GM12878 (cell line): ENCODE results near the gene FRMD3. TPM values are rescaled to one million over a fixed set of nuclear protein-coding genes. Genes with fewer than 3 reads are reported as not detected.

Experiments
- ATAC-seq: fragments of 200-7000 bp; cut with Tn5 transposase; 3 replicates; pipeline ENCODE4 v1.9.1; 2020; ENCODE audit warnings: mild to moderate bottlenecking, moderate library complexity
- BruUV-seq: library from RNA; stranded (reverse); fragments of 400-500 nt; replicated peaks from 2 replicates; lab custom pipeline; 2021; lab: Mats Ljungman, UMichigan
- CTCF ChIA-PET: fragments of 300-600 bp; sonication (Branson Sonifier 250); formaldehyde crosslinking; extraction: SDS; loops from one replicate; lab custom pipeline; 2021; ENCODE audit warnings: inconsistent platforms; lab: Yijun Ruan, JAX
- POLR2A ChIA-PET: fragments of 350-600 bp; formaldehyde crosslinking; extraction: SDS; loops from one replicate; lab custom pipeline; 2021; ENCODE audit warnings: inconsistent platforms; lab: Charles Lee
- RAD21 ChIA-PET: fragments of 300-600 bp; sonication (Branson Sonifier 250); formaldehyde crosslinking; loops from one replicate; lab custom pipeline; 2023; ENCODE audit warnings: antibody characterized with exemption; ENCODE audit not compliant: unreplicated experiment; lab: Charles Lee
- SMC1A ChIA-PET: fragments of 300-600 bp; sonication (Branson Sonifier 250); formaldehyde crosslinking; loops from one replicate; lab custom pipeline; 2023; ENCODE audit not compliant: unreplicated experiment, uncharacterized antibody; lab: Charles Lee
- DNase-seq: peaks from one replicate; pipeline ENCODE4 v3.0.0-alpha.2; 2011; ENCODE audit warnings: low read depth, low spot score
- FAIRE-seq: peaks from 3 replicates; lab custom pipeline; 2011; peaks lifted over from hg19 to GRCh38; lab: Jason Lieb, UNC
- H2AFZ ChIP-seq: 2 replicates; pipeline ENCODE4 v1.6.0; 2011; ENCODE audit warnings: low read depth, low read length, control low read depth; ENCODE audit not compliant: control insufficient read depth
- H3K27ac ChIP-seq: 2 replicates; pipeline ENCODE4 v1.5.1; 2011; ENCODE audit warnings: control low read depth; ENCODE audit not compliant: control insufficient read depth, insufficient read depth
- H3K27me3 ChIP-seq, 2 experiments: replicated peaks in 1 of 2; 2 replicates each; pipeline versions ENCODE4 v1.6.0 to v1.6.1; 2011; ENCODE audit warnings: low read length in 1 of 2; ENCODE audit not compliant: control insufficient read depth in 2 of 2, insufficient read depth in 2 of 2
- H3K36me3 ChIP-seq, 2 experiments: 2 replicates each; pipeline ENCODE4 v1.5.1; 2011; ENCODE audit warnings: low read length in 1 of 2; ENCODE audit not compliant: control insufficient read depth in 2 of 2, insufficient read depth in 2 of 2
- H3K4me1 ChIP-seq: 2 replicates; pipeline ENCODE4 v1.6.1; 2011; ENCODE audit warnings: mild to moderate bottlenecking, low read length, moderate library complexity, mixed read lengths; ENCODE audit not compliant: control insufficient read depth, insufficient read depth
- H3K4me2 ChIP-seq: 2 replicates; pipeline ENCODE4 v1.6.0; 2011; ENCODE audit warnings: control low read depth; ENCODE audit not compliant: control insufficient read depth, insufficient read depth
- H3K4me3 ChIP-seq: fragments of 200-600 bp; sonication (generic); 2 replicates; pipeline ENCODE4 v1.5.1; 2016
- H3K79me2 ChIP-seq: 2 replicates; pipeline ENCODE4 v1.6.0; 2011; ENCODE audit warnings: low read length; ENCODE audit not compliant: control insufficient read depth, insufficient read depth
- H3K9ac ChIP-seq: 2 replicates; pipeline ENCODE4 v1.8.0; 2011; ENCODE audit warnings: low read length, control low read depth, mixed read lengths; ENCODE audit not compliant: control insufficient read depth, insufficient read depth
- H3K9me3 ChIP-seq: replicated peaks from 3 replicates; pipeline ENCODE4 v1.5.1; 2011; ENCODE audit warnings: mild to moderate bottlenecking, low read length; ENCODE audit not compliant: control insufficient read depth, insufficient read depth
- H4K20me1 ChIP-seq: 2 replicates; pipeline ENCODE4 v1.6.0; 2011; ENCODE audit not compliant: control insufficient read depth, insufficient read depth
- ATF3 ChIP-seq: IDR thresholded peaks from 2 replicates; pipeline ENCODE4 v1.6.1; 2011; ENCODE audit warnings: low read depth, mild to moderate bottlenecking, low read length, moderate library complexity, borderline replicate concordance; ENCODE audit errors: extremely low read depth
- BMI1 ChIP-seq: fragments of 450-650 bp; IDR thresholded peaks from 2 replicates; pipeline ENCODE4 v1.6.1; 2016; ENCODE audit warnings: mild to moderate bottlenecking, moderate library complexity, borderline replicate concordance
- CEBPB ChIP-seq, 2 experiments: fragments of 150-350 bp in 1 of 2; IDR thresholded peaks; 2 replicates each; pipeline ENCODE4 v1.6.1; 2012 to 2014; ENCODE audit warnings: low read depth in 2 of 2, low read length in 2 of 2, borderline replicate concordance in 1 of 2, inconsistent platforms in 1 of 2
- CREB1 ChIP-seq: IDR thresholded peaks from 2 replicates; pipeline ENCODE4 v1.6.1; 2012; ENCODE audit warnings: low read depth, mild to moderate bottlenecking, inconsistent platforms
- E4F1 ChIP-seq: fragments of 450-650 bp; IDR thresholded peaks from 2 replicates; pipeline ENCODE4 v1.6.1; 2018; ENCODE audit warnings: borderline replicate concordance, mild to moderate bottlenecking; ENCODE audit not compliant: partially characterized antibody
- HSF1 ChIP-seq: fragments of 150-350 bp; IDR thresholded peaks from 2 replicates; pipeline ENCODE4 v1.6.1; 2014; ENCODE audit warnings: mild to moderate bottlenecking, low read depth, low read length
- POLR2AphosphoS2 ChIP-seq: IDR thresholded peaks from 2 replicates; pipeline ENCODE4 v1.6.1; 2011; ENCODE audit warnings: low read depth, mild to moderate bottlenecking, low read length, improper control_type of control experiment, moderate library complexity
- POU2F2 ChIP-seq: IDR thresholded peaks from 3 replicates; pipeline ENCODE4 v1.6.1; 2011; ENCODE audit warnings: low read depth, mild to moderate bottlenecking, low read length, borderline replicate concordance
- RAD21 ChIP-seq: IDR thresholded peaks from 2 replicates; pipeline ENCODE4 v1.6.1; 2011; ENCODE audit warnings: mild to moderate bottlenecking, low read depth, low read length, moderate library complexity; ENCODE audit not compliant: insufficient read depth
- SIN3A ChIP-seq: IDR thresholded peaks from 2 replicates; pipeline ENCODE4 v1.6.1; 2012; ENCODE audit warnings: low read depth, low read length, improper control_type of control experiment
- SREBF1 ChIP-seq: IDR thresholded peaks from 2 replicates; pipeline ENCODE4 v1.6.1; 2012; ENCODE audit warnings: mild to moderate bottlenecking, low read length
- YBX1 ChIP-seq: fragments of 450-650 bp; IDR thresholded peaks from 2 replicates; pipeline ENCODE4 v1.6.1; 2016; ENCODE audit warnings: antibody characterized with exemption
- ZBTB4 ChIP-seq: fragments of 450-650 bp; formaldehyde crosslinking; IDR thresholded peaks from 2 replicates; pipeline ENCODE4 v1.4.0; 2022; ENCODE audit warnings: mild to moderate bottlenecking, moderate library complexity
- WGBS: methylation state at CpG from one replicate; pipeline ENCODE4 v1.1.6; 2016; ENCODE audit warnings: low lambda C conversion rate; ENCODE audit not compliant: insufficient replicate concordance, insufficient coverage; ENCODE audit errors: missing lambda C conversion rate; 5-methylcytosine and 5-hydroxymethylcytosine counted together
- in situ Hi-C: fragments of 300-500 bp; cut with MboI; formaldehyde crosslinking; loops from 9 replicates; pipeline ENCODE4 v1.14.3; 2018; ENCODE audit warnings: mixed read lengths
- intact Hi-C: fragments of 100-400 bp; cut with micrococcal nuclease; formaldehyde crosslinking; loops from one replicate; pipeline ENCODE4 v1.14.2; 2022; ENCODE audit not compliant: unreplicated experiment
- polyA plus RNA-seq, 11 experiments: library from polyadenylated mRNA; depleted of rRNA in 4 of 11; unstranded in 6 of 11; stranded (reverse) in 5 of 11; fragments of >200 nt; fragmentation: Nextera tagmentation in 4 of 11; fragmentation: Illumina TruSeq in 1 of 11; extraction: Ambion mirVana in 4 of 11; extraction: Trizol in 1 of 11; gene quantifications; 1 replicate in 1 of 11; 2 replicates in 10 of 11; pipeline versions ENCODE4 v1.2.1 to v1.2.3, GENCODE V29; 2011 to 2016; ENCODE audit warnings: inconsistent platforms in 2 of 11, missing spikeins in 2 of 11, low read depth in 1 of 11
- total RNA-seq, 4 experiments: library from RNA; depleted of rRNA in 3 of 4; stranded (reverse); fragments of >200 nt in 3 of 4; fragmentation: Illumina TruSeq in 1 of 4; extraction: Trizol in 1 of 4; gene quantifications; 2 replicates each; pipeline versions ENCODE4 v1.2.1 to v1.2.3, GENCODE V29; 2013 to 2021

The FRMD3 gene
- total and polyA plus RNA-seq, 10 of the 15 experiments (the other 5 are each of a cell fraction or from before 2014, with no cell fraction given), result 0.04 to 0.68 (median 0.21) TPM; not detected in 1

GRCh38 chr9:83477571-83477970, 60.6 kb downstream of the FRMD3 start:
- H3K36me3 ChIP-seq, result no peaks in the 10 kb centered on the region
- no peak overlapping the region for H3K9ac ChIP-seq
- intact Hi-C loops, result no loop called here
- no peak for FAIRE-seq
- peaks cover 12% of the 10 kb centered on the region; the same call in 1 of the 2 replicates for H3K4me1 ChIP-seq
- no peaks in the 10 kb centered on the region for H3K79me2 ChIP-seq
- BruUV-seq, result no TSS peak
- no peak for ATAC-seq
- in situ Hi-C loops, result no loop called here
- no peak overlapping the region for H3K4me3 ChIP-seq
- CTCF ChIA-PET, result interaction anchor here (0.9 to 1.6 kb wide), 2 partner anchors 57 to 67 kb away, joined by 3 read pairs; no protein-coding TSS in a partner anchor
- SMC1A ChIA-PET, result interaction anchor here (0.8 kb wide), 1 partner anchor 10 kb away, joined by 3 read pairs; no protein-coding TSS in a partner anchor
- H3K27me3 ChIP-seq, result no peaks in the 10 kb centered on the region
- RAD21 ChIA-PET, result no interaction called here
- no peaks in the 10 kb centered on the region for H4K20me1 ChIP-seq
- WGBS, result 24% methylated on average over 3 of the region's 3 CpGs
- H2AFZ ChIP-seq, result no peak overlapping the region
- no peaks in the 10 kb centered on the region for H3K9me3 ChIP-seq
- no peak for DNase-seq
- no peak overlapping the region for H3K4me2 ChIP-seq
- no peak overlapping the region for H3K27ac ChIP-seq
- POLR2A ChIA-PET, result no interaction called here
- no peak for TF ChIP-seq POU2F2
- TF ChIP-seq SREBF1, result no peak
- no peak for TF ChIP-seq POLR2AphosphoS2
- no peak for TF ChIP-seq E4F1
- no peak for TF ChIP-seq CREB1
- no peak for TF ChIP-seq CEBPB (IDR thresholded peaks at IDR 0.05; ENCODE audit: borderline replicate concordance in 1 of 2, low read depth in 2 of 2, low read length in 2 of 2)
- TF ChIP-seq RAD21, result no peak
- no peak for TF ChIP-seq ZBTB4 (CRISPR knock-in tag)
- TF ChIP-seq HSF1, result no peak
- no peak for TF ChIP-seq BMI1
- TF ChIP-seq ATF3, result no peak
- TF ChIP-seq YBX1, result no peak
- TF ChIP-seq SIN3A, result no peak
